Thoracic aorta (tissue), 2 donors: Measurements from ENCODE around the gene SLC24A3. TPM values are rescaled to one million over a fixed set of nuclear protein-coding genes. Genes with fewer than 3 reads are reported as not detected.

Experiments used
- ATAC-seq: fragments of 150-250 bp; one replicate; pipeline ENCODE4 v1.8.0; 2017; ENCODE audit warnings: low read depth; ENCODE audit not compliant: insufficient number of reproducible peaks, low FRiP score
- DNase-seq: peaks from one replicate; pipeline ENCODE4 v3.0.0-alpha.2; 2020; ENCODE audit warnings: low spot score
- H3K27ac ChIP-seq, 2 donors: fragments of 200-600 bp; sonication (generic); 1 replicate in 1 of 2; 2 replicates in 1 of 2; pipeline ENCODE4 v1.5.1; 2016; ENCODE audit warnings: mild to moderate bottlenecking in 2 of 2, moderate library complexity in 2 of 2
- H3K27me3 ChIP-seq: fragments of 200-600 bp; sonication (generic); replicated peaks from 2 replicates; pipeline ENCODE4 v1.6.0; 2016; ENCODE audit warnings: mild to moderate bottlenecking; ENCODE audit not compliant: insufficient read depth
- H3K36me3 ChIP-seq: fragments of 200-600 bp; sonication (generic); one replicate; pipeline ENCODE4 v1.5.1; 2016
- H3K4me1 ChIP-seq, 2 donors: fragments of 200-600 bp; sonication (generic); 1 replicate in 1 of 2; 2 replicates in 1 of 2; pipeline versions ENCODE4 v1.5.1 to v1.6.0; 2016; ENCODE audit warnings: low read depth in 2 of 2, mild to moderate bottlenecking in 1 of 2; ENCODE audit not compliant: control insufficient read depth in 1 of 2
- H3K4me3 ChIP-seq: fragments of 200-600 bp; sonication (generic); 2 replicates; pipeline ENCODE4 v1.5.1; 2016; ENCODE audit warnings: mild to moderate bottlenecking
- H3K9me3 ChIP-seq: fragments of 200-600 bp; sonication (generic); 2 replicates; pipeline ENCODE4 v1.5.1; 2016
- total RNA-seq, 2 donors: library from RNA; depleted of rRNA; stranded (reverse); fragments of >200 nt; gene quantifications; one replicate each; pipeline versions ENCODE4 v1.1.0 to v1.2.3, GENCODE V29; 2016
- TF ChIP-seq, protein P1 (sequence below): fragments of 200-600 bp; sonication (generic); IDR thresholded peaks from one replicate; pipeline ENCODE4 v1.5.1; 2019; ENCODE audit warnings: antibody characterized with exemption

The SLC24A3 gene
- total RNA-seq, 2 donors from 2014 or later: 8.3 to 31.4 TPM

DNA sequence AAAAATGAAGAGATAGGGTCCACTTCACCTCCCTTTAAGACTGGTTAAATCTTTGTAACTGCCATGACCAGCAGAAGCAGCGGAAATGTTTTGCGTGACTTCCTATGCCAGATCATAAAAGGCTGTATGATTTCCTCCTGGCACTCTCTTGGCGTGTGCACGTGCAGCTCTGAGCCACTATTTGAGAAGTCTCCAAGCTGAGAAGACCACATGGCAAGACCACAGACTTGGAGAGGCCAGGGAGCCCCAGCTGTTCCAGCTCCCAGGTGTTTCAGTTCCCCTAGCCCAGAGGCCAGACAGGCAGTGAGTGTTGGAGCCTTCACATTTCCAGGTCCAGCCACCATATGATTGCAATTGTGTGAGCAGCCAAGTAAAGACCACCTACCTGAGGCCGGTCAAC is 286.3 kb downstream of the SLC24A3 start:
- Histone ChIP-seq H3K27ac (no peak overlapping the region), H3K36me3 (no peaks in the 10 kb centered on the region), H3K4me3 (no peak overlapping the region), H3K27me3 (no peaks in the 10 kb centered on the region), H3K9me3 (no peaks in the 10 kb centered on the region), H3K4me1 (peaks cover 29 to 50% of the 10 kb centered on the region in 2 donors)
- DNase-seq (no peak), ATAC-seq (no peak)
- TF ChIP-seq, protein P1, sequence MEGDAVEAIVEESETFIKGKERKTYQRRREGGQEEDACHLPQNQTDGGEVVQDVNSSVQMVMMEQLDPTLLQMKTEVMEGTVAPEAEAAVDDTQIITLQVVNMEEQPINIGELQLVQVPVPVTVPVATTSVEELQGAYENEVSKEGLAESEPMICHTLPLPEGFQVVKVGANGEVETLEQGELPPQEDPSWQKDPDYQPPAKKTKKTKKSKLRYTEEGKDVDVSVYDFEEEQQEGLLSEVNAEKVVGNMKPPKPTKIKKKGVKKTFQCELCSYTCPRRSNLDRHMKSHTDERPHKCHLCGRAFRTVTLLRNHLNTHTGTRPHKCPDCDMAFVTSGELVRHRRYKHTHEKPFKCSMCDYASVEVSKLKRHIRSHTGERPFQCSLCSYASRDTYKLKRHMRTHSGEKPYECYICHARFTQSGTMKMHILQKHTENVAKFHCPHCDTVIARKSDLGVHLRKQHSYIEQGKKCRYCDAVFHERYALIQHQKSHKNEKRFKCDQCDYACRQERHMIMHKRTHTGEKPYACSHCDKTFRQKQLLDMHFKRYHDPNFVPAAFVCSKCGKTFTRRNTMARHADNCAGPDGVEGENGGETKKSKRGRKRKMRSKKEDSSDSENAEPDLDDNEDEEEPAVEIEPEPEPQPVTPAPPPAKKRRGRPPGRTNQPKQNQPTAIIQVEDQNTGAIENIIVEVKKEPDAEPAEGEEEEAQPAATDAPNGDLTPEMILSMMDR: no peak

DNA sequence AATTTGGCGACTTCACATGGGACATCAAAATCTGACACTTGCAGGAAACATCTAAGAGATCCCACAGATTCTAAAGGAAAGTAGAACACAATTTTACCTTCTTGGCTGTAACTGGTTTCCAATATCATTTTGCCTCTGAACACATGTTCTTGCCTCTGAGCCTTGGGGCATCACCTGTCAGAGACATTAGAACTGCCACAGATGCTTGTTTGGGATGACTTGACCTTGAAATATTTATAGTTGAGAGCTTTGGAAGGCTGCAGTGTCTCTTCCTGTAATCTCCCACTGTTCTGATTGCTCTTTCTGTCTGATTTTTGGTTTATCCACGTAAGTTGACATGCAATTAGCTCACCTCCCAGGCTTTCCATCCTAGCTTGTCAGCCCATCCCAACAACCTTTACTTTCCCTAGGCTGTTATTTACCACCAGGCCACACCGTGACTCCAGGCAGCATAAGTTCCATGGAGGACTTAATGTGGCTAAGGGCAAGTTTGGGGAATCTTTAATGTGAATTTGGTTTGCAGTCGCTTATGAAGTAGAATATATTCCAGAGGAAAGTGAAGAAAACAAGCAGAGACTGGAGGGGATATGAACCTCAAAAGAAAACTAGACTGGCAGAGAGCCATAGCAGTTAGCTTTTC is 289.2 kb downstream of the SLC24A3 start:
- Histone ChIP-seq H3K4me1 (peaks cover 11 to 21% of the 10 kb centered on the region in 2 donors), H3K36me3 (no peaks in the 10 kb centered on the region), H3K9me3 (no peaks in the 10 kb centered on the region), H3K27me3 (no peaks in the 10 kb centered on the region), H3K4me3 (no peak overlapping the region), H3K27ac (no peak overlapping the region)
- no peak for ATAC-seq
- TF ChIP-seq, protein P1: no peak
- DNase-seq: no peak

DNA sequence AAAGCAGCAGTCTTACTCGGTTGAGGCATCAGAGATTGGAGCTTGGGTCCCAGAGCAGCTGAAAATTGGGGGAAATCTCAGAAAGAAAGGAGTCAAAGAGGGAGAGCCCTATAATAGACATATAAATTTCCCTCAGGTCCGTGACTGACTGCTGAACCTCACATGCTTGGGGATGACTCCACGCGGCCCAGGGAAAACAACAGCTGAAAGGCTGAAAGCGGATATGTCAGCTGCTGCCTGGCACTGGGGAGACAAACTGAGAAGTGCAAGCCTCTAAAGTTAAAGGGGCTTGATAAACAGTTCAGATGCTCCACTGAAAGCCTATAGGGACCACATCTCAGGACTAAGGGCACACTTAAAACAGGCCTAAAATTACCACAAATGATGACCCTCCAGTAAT is 289.7 kb downstream of the SLC24A3 start:
- H3K27me3 ChIP-seq: no peaks in the 10 kb centered on the region
- DNase-seq (no peak), ATAC-seq (no peak)
- H3K9me3 ChIP-seq: no peaks in the 10 kb centered on the region
- TF ChIP-seq, protein P1: no peak
- H3K36me3 ChIP-seq: no peaks in the 10 kb centered on the region
- H3K4me3 ChIP-seq: no peak overlapping the region
- H3K4me1 ChIP-seq: peaks cover 7 to 15% of the 10 kb centered on the region in 2 donors
- no peak overlapping the region for H3K27ac ChIP-seq

DNA sequence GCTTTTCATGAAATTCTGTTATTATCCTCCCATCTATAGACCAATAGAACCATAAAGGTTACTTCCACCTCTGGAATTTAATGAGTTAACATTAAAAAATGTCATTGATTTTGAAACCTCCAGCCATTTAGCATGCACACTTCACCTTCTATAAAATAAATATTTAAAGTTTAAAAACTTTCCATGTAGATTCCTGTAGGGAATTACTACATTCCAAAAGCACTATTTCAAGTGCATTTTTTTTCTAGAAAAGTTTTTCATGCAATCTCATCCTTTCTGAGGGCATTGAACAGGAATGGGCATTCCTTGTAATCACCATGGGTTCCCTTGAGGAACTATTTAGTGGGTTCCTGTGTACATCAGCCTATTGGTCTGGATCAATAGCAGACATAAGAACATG is 291.8 kb downstream of the SLC24A3 start:
- ATAC-seq (no peak), DNase-seq (no peak)
- Histone ChIP-seq H3K4me1 (peaks cover 0 to under 1% of the 10 kb centered on the region in 2 donors), H3K4me3 (no peak overlapping the region), H3K9me3 (no peaks in the 10 kb centered on the region), H3K27me3 (no peaks in the 10 kb centered on the region), H3K27ac (no peak overlapping the region), H3K36me3 (no peaks in the 10 kb centered on the region)
- TF ChIP-seq, protein P1: no peak

DNA sequence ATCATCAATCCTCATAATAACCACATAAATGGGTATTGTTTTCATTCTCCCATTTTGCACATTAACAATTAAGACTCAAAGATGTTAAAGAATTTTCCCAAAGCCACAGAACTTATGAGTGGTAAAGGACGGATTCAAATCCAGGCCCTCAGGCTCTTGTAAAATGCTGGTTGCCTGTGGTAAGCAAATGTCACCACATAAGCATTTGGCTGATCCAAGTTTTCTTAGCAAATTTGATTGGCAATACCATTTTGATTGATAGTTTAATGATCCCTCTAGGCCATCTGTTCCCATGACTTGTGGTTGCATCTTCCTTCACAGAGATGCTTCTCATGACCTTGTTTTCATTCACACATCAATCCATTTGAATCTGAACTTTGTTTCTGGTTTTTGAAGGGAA is 293.6 kb downstream of the SLC24A3 start:
- ATAC-seq: no peak
- TF ChIP-seq, protein P1: no peak
- H3K27ac ChIP-seq: no peak overlapping the region
- no peaks in the 10 kb centered on the region for H3K27me3 ChIP-seq
- H3K36me3 ChIP-seq: no peaks in the 10 kb centered on the region
- no peaks in the 10 kb centered on the region for H3K9me3 ChIP-seq
- no peaks in the 10 kb centered on the region for H3K4me1 ChIP-seq
- no peak overlapping the region for H3K4me3 ChIP-seq
- no peak for DNase-seq
